HK-2 (cell line): ENCODE results near the gene ECI1.
"Not testable (repeated sequence)": the region's sequence is repeated elsewhere in the genome, so short reads cannot be mapped to it uniquely, and the experiment has no call there.

Experiments
- DNase-seq: peaks from one replicate; pipeline ENCODE4 v3.0.0-alpha.2; 2018; ENCODE audit not compliant: unreplicated experiment

ECI1 gene

DNA sequence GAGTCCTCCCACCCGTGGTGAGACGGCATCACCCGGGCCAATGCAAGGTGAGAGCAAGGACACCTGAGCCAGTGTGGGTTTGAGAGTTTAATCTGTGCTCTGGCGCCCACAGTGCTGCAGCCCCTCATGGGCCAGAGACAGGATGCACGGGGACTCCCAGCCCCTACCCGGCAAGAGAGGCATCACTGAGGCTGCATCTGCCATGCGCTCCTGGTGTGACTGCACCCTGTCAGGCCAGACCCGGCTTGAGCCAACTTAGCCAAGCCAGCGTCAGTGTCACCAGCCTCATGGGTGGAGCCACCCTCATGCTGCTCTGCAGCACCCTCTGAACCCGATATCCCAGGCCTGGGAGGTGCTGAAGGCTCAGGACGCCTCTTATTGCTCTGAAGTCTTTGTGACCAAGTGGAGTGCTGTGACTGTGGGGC lies 39.5 kb downstream of the ECI1 start:
- DNase-seq = no peak

- no peak for DNase-seq
Observed at GRCh38 chr16:2210386-2211365, 40.7 kb downstream of the ECI1 start, which contains the start of gene BRICD5. Gene BRICD5, minus strand, starts transcription at chr16:2210863. Its CDS starts 30 bp downstream, at chr16:2210833.

GRCh38 chr16:2210009-2210332 lies 41.4 kb downstream of the ECI1 start:
- no peak for DNase-seq

GRCh38 chr16:2209258-2210008 lies 42.0 kb downstream of the ECI1 start:
- DNase-seq = no peak

GRCh38 chr16:2208772-2209171 lies 42.6 kb downstream of the ECI1 start:
- DNase-seq = no peak

- DNase-seq = no peak
Observed at GRCh38 chr16:2208308-2208707, 43.1 kb downstream of the ECI1 start.

- no peak for DNase-seq
Observed at GRCh38 chr16:2207872-2208271, 43.5 kb downstream of the ECI1 start.

DNA sequence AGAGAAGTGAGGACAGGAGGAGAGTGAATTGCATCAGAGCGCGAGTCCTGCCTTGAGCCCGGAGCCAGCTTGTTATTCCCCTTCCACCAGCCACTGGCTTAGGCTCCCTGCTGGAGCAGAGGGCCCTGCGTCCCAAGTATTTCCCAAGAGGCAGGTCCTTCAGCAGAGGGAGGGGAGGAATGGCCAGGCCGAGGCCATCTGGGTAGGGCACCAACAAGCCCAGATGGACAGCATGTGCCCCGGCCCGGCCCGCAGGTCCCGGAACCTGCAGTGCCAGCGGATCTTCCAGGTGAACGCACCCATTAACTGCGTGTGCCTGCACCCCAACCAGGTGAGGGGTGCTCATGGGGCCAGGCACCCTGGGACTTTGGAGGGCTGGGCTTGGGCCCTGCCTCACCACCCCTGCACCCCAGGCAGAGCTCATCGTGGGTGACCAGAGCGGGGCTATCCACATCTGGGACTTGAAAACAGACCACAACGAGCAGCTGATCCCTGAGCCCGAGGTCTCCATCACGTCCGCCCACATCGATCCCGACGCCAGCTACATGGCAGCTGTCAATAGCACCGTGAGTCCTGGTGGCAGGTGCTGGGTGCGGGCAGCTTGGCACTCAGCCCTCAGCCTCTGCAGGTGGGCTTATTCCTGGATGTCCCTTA lies 44.5 kb downstream of the ECI1 start:
- DNase-seq = no peak

- DNase-seq = no peak
Observed at GRCh38 chr16:2206420-2206779, 45.0 kb downstream of the ECI1 start.

- no peak for DNase-seq
Observed at GRCh38 chr16:2205967-2206313, 45.4 kb downstream of the ECI1 start.

- peak; percentile 81 for DNase-seq
Observed at GRCh38 chr16:2205104-2205966, 46.1 kb downstream of the ECI1 start, which contains the start of gene MLST8. Gene MLST8, plus strand, starts transcription at chr16:2205454. Its CDS starts 632 bp downstream, at chr16:2206086.

DNA sequence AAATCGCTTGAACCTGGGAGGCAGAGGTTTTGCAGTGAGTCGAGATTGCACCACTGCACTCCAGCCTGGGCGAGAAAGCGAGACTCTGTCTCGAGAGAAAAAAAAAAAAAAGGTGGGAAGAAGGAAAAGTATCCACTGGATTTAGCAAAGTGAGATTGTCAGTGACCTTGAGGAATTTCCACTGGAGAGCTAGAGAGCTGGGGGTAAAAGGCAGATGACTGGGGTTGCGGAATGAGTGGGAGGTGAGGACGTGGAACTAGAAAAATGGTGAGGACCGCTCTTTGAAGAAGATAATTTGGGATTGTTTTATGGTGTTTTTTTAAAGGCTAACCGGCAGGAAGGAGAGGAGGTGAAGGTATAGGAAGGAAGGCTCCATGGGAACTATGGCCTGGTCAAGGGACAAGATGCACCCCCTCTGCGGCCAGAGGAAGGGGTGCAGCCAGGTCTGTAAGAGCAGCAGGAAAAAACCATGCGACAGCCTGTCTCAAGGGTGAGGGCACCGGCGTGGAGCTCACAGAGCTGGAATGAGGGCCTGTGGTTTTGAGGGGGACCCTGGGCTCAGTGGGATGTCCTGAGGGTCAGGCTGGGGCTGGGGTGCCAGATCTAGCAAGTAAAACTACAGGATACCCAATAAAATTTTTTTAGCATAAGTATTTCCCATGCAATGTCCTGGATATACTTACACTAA lies 46.8 kb downstream of the ECI1 start:
- DNase-seq = no peak

- DNase-seq = not testable (repeated sequence)
Observed at GRCh38 chr16:2203119-2203688, 48.2 kb downstream of the ECI1 start.

- no peak for DNase-seq
Observed at GRCh38 chr16:2200313-2200712, 51.1 kb downstream of the ECI1 start.

DNA sequence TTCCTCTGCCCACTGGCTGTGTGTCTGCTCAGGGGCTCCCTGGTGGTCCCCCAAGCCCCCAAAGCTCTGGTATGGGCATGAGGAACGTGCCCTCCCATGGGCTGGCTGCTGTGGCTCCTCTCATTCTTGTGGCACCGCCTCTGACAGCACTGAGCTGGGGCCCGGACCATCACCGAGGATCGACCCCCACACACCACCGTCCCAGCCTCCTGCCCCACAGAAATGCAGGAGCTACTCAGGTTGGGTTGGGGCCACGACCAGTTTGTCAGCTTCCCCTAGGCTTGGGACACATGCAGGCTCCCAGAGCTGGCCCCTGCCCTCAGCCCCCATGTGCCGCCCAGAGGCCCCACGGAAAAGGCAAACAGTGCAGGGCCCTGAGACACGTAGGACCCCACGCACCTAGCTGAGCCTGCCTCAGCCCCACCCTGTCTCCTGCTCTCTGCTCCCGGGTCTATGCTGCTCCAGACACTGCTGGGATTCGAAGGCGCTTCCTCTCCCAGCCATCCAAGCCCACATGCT lies 51.7 kb downstream of the ECI1 start:
- DNase-seq = no peak

DNA sequence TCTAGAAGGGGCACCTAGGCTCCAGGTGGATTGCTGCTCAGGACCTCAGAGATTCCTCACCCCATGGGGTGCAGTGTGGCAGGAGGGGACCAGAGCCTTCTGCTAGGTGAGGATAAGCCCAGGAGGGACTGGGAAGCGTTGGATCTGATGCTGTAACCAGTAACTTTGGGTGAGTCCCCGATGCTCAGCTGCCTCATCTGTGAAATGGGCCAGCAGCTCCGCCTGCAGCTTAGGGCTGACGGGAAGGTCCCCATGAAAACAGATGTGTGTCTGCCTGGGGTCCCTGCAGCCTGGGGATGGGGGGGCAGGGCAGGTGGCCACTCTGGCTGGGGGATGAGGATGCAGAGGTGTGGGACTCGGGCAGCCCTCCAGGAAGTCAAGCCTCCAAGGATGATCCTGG lies 52.3 kb downstream of the ECI1 start:
- DNase-seq = no peak

DNA sequence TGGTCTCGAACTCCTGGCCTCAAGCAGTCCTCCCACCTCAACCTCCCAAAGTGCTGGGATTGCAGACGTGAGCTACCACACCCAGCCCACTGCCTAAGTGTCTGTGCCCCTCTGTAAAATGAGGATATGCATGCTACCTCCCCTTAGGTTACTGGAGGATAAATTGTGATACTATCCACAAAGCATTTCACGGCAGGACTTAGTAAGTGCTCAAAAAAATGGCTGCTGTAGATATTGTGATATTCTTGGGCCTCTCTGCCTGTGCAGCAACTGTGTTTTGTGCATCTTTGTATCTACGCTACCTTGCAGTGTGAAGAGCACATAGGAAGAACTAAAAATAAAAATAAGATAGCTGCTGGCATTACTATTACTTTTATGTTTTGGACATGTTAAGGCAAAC lies 53.1 kb downstream of the ECI1 start:
- no peak for DNase-seq

DNA sequence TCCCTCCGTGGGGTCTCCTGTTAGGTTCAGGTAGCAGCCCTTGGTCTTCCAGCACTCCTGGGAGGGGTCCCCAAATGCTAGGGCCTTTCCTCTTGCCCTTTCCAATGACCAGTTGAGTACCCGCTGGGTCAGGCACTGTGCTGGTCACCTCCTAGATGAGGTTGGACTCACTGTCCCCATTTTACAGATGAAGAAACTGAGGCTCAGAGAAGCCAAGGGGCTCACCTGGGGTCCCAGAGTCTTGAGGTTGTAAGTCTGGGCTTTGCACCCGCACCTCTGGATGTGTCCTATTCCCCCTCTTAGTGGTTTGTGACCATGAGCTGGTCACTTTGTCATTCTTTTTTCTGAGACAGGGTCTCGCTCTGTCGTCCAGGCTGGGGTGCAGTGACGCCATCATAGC lies 53.6 kb downstream of the ECI1 start:
- DNase-seq = no peak

GRCh38 chr16:2196981-2197511 lies 54.3 kb downstream of the ECI1 start:
- DNase-seq = no peak
